SK-N-SH treated with all-trans-retinoic acid at 6 μM for 48 hours (cell line): Measurements from ENCODE around the gene IGFBP4.

Experiments
- ATAC-seq: fragments of 200-7000 bp; cut with Tn5 transposase; 3 replicates; pipeline ENCODE4 v1.9.1; 2020; ENCODE audit warnings: mild to moderate bottlenecking, moderate library complexity
- ARNTL ChIP-seq: fragments of 450-650 bp; formaldehyde crosslinking; IDR thresholded peaks from 2 replicates; pipeline ENCODE4 v1.5.0; 2020; ENCODE audit warnings: low read depth, mild to moderate bottlenecking, moderate library complexity, borderline replicate concordance
- BACH2 ChIP-seq: fragments of 250-450 bp; sonication (Bioruptor Pico); IDR thresholded peaks from 2 replicates; pipeline ENCODE4 v1.9.0; 2021; ENCODE audit warnings: mild to moderate bottlenecking, borderline replicate concordance
- CSDC2 ChIP-seq: fragments of 250-450 bp; sonication (Bioruptor Pico); IDR thresholded peaks from 2 replicates; pipeline ENCODE4 v1.5.0; 2020; ENCODE audit warnings: mild to moderate bottlenecking, moderate library complexity
- CSRNP3 ChIP-seq: fragments of 250-450 bp; sonication (Bioruptor Pico); IDR thresholded peaks from 2 replicates; pipeline ENCODE4 v1.5.1; 2021; ENCODE audit warnings: mild to moderate bottlenecking, moderate library complexity
- ESRRG ChIP-seq: fragments of 250-450 bp; sonication (Bioruptor Pico); IDR thresholded peaks from 2 replicates; pipeline ENCODE4 v1.6.1; 2021; ENCODE audit warnings: mild to moderate bottlenecking
- GLIS3 ChIP-seq: fragments of 250-450 bp; sonication (Bioruptor Pico); IDR thresholded peaks from 2 replicates; pipeline ENCODE4 v1.5.0; 2020; ENCODE audit warnings: mild to moderate bottlenecking, moderate library complexity
- ISL1 ChIP-seq: fragments of 250-450 bp; sonication (Bioruptor Pico); IDR thresholded peaks from 2 replicates; pipeline ENCODE4 v2.1.2; 2022; ENCODE audit warnings: mild to moderate bottlenecking, moderate library complexity
- OSR1 ChIP-seq: fragments of 250-450 bp; sonication (Bioruptor Pico); IDR thresholded peaks from 2 replicates; pipeline ENCODE4 v1.8.0; 2022; ENCODE audit warnings: moderate library complexity, mild to moderate bottlenecking, inconsistent platforms
- POU6F1 ChIP-seq: fragments of 250-450 bp; sonication (Bioruptor Pico); IDR thresholded peaks from 2 replicates; pipeline ENCODE4 v1.8.0; 2021; ENCODE audit warnings: low read depth, mild to moderate bottlenecking, moderate library complexity, borderline replicate concordance
- PPARA ChIP-seq: fragments of 250-450 bp; sonication (Bioruptor Pico); IDR thresholded peaks from 2 replicates; pipeline ENCODE4 v1.5.0; 2020; ENCODE audit warnings: mild to moderate bottlenecking, borderline replicate concordance
- RARB ChIP-seq: fragments of 250-450 bp; sonication (Bioruptor Pico); IDR thresholded peaks from 2 replicates; pipeline ENCODE4 v1.8.0; 2021; ENCODE audit warnings: mild to moderate bottlenecking, moderate library complexity
- SNAI2 ChIP-seq: fragments of 250-450 bp; sonication (Bioruptor Pico); IDR thresholded peaks from 2 replicates; pipeline ENCODE4 v1.5.0; 2020; ENCODE audit warnings: mild to moderate bottlenecking, moderate library complexity
- TCF4 ChIP-seq: fragments of 250-450 bp; sonication (Bioruptor Pico); IDR thresholded peaks from 2 replicates; pipeline ENCODE4 v1.8.0; 2021; ENCODE audit warnings: mild to moderate bottlenecking, moderate library complexity, borderline replicate concordance
- ZFP3 ChIP-seq: fragments of 250-450 bp; sonication (Bioruptor Pico); IDR thresholded peaks from 2 replicates; pipeline ENCODE4 v1.5.0; 2020; ENCODE audit warnings: mild to moderate bottlenecking, moderate library complexity
- ZFP30 ChIP-seq: fragments of 450-650 bp; formaldehyde crosslinking; IDR thresholded peaks from 2 replicates; pipeline ENCODE4 v1.5.0; 2022; ENCODE audit warnings: mild to moderate bottlenecking, moderate library complexity
- ZNF565 ChIP-seq: fragments of 450-650 bp; formaldehyde crosslinking; conservative IDR thresholded peaks from 2 replicates; pipeline ENCODE4 v1.5.0; 2020; ENCODE audit warnings: low read depth, mild to moderate bottlenecking, moderate library complexity
- ZNF70 ChIP-seq: fragments of 450-650 bp; formaldehyde crosslinking; IDR thresholded peaks from 2 replicates; pipeline ENCODE4 v1.5.0; 2020; ENCODE audit warnings: mild to moderate bottlenecking, moderate library complexity
- ZNF8 ChIP-seq: fragments of 450-650 bp; formaldehyde crosslinking; IDR thresholded peaks from 2 replicates; pipeline ENCODE4 v1.5.0; 2020; ENCODE audit warnings: mild to moderate bottlenecking, moderate library complexity
- TF ChIP-seq, protein P1 (sequence below): fragments of 250-450 bp; sonication (Bioruptor Pico); IDR thresholded peaks from 2 replicates; pipeline ENCODE4 v1.5.0; 2020; ENCODE audit warnings: mild to moderate bottlenecking, moderate library complexity

The IGFBP4 gene

DNA sequence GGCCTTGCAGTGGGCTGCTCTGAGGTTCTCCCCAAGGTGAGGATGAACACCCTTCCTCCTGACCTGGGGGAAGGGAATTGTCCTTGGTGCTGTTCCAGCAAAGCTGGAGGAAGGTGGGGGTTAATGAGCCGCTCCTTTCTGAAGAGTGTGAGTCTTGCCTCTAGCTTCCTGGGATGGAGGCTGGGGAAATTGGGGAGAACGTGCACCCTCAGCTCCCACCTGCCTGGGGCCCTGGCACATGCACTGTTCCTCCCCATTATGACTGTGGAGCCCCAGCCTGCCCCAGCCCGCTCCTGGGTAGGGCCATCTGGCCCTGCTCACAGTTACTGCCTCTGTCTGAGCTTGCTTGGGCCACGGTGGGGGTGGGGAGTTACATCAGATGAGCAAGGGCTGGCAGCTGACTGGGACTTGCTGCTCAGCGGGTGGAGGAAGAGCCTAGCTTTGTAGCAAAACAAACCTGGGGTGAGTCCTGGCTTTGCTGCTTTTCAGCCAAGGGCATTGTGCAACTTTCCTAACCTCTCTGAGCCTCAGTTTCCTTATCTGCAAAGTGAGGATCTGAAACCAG is 47.1 kb downstream of the IGFBP4 start:
- TF ChIP-seq TCF4: peak; percentile 39; the same call in 1 of the 2 replicates
- TF ChIP-seq GLIS3 (CRISPR knock-in tag): no peak
- ATAC-seq: peak; percentile 67

- TF ChIP-seq, protein P1, sequence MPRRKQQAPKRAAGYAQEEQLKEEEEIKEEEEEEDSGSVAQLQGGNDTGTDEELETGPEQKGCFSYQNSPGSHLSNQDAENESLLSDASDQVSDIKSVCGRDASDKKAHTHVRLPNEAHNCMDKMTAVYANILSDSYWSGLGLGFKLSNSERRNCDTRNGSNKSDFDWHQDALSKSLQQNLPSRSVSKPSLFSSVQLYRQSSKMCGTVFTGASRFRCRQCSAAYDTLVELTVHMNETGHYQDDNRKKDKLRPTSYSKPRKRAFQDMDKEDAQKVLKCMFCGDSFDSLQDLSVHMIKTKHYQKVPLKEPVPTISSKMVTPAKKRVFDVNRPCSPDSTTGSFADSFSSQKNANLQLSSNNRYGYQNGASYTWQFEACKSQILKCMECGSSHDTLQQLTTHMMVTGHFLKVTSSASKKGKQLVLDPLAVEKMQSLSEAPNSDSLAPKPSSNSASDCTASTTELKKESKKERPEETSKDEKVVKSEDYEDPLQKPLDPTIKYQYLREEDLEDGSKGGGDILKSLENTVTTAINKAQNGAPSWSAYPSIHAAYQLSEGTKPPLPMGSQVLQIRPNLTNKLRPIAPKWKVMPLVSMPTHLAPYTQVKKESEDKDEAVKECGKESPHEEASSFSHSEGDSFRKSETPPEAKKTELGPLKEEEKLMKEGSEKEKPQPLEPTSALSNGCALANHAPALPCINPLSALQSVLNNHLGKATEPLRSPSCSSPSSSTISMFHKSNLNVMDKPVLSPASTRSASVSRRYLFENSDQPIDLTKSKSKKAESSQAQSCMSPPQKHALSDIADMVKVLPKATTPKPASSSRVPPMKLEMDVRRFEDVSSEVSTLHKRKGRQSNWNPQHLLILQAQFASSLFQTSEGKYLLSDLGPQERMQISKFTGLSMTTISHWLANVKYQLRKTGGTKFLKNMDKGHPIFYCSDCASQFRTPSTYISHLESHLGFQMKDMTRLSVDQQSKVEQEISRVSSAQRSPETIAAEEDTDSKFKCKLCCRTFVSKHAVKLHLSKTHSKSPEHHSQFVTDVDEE (CRISPR knock-in tag): no peak
- no peak for TF ChIP-seq ZNF8 (CRISPR knock-in tag)
- ATAC-seq: no peak
Observed at GRCh38 chr17:40490982-40491381, 47.7 kb downstream of the IGFBP4 start.

DNA sequence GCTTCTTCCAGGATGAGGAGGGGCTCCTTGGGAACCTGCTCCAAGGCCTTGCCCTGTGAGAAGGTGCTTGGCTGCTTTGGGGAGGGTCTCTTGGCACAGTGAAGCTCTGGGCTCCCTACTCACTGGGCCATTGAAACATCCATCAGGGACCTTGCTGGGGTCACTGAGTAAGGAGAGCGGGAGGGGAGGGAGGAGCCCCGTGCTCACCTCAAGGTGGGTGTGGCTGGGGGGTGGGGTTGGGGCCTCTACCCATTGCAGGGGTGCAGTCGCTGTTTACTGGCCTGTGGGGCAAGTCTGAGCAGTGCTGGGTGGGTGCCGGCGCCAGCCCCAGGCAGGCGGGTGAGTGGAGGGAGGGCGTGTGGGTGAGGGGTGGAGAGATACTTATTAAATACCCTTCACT is 48.2 kb downstream of the IGFBP4 start:
- TF ChIP-seq PPARA (CRISPR knock-in tag) (no peak), ZFP30 (CRISPR knock-in tag) (no peak), ZNF8 (CRISPR knock-in tag) (no peak), SNAI2 (CRISPR knock-in tag) (no peak), BACH2 (CRISPR knock-in tag) (no peak), CSRNP3 (no peak)
- ATAC-seq: no peak

DNA sequence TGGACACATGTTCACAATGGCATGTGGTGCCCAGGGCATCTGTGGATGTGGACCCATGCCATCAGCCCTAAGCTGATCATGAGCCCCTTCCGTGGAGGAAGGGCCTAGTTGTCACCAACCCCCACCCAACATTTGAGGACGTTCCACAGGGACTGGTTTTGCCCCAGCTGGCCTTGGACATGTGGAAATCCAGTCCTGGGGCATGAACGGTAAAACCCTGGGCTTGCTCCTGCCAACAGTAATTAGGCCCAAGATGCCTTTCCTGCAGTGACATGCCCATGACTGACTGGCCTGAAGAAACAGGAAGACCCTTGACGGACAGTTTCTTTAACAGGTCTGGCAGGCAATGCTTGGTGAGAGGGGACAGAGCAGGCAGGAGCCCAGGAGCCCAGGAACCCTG is 50.4 kb downstream of the IGFBP4 start:
- no peak for TF ChIP-seq ZNF565 (CRISPR knock-in tag)
- no peak for TF ChIP-seq GLIS3 (CRISPR knock-in tag)
- no peak for TF ChIP-seq ESRRG
- TF ChIP-seq OSR1 (CRISPR knock-in tag): no peak
- no peak for TF ChIP-seq ISL1 (CRISPR knock-in tag)
- TF ChIP-seq ZNF8 (CRISPR knock-in tag): no peak
- no peak for TF ChIP-seq ARNTL (CRISPR knock-in tag)
- TF ChIP-seq TCF4: no peak
- no peak for TF ChIP-seq RARB
- no peak for TF ChIP-seq ZFP30 (CRISPR knock-in tag)
- TF ChIP-seq POU6F1 (CRISPR knock-in tag): no peak
- no peak for TF ChIP-seq SNAI2 (CRISPR knock-in tag)
- no peak for TF ChIP-seq ZNF70
- no peak for TF ChIP-seq PPARA (CRISPR knock-in tag)
- TF ChIP-seq ZFP3 (CRISPR knock-in tag): no peak
- TF ChIP-seq, protein P1 (CRISPR knock-in tag): no peak
- TF ChIP-seq CSDC2 (CRISPR knock-in tag): no peak
- no peak for TF ChIP-seq BACH2 (CRISPR knock-in tag)
- no peak for ATAC-seq
